Ovary (tissue), 3 donors: ENCODE results near the gene FAM114A2.

Experiments
- EP300 ChIP-seq: sonication (generic); formaldehyde crosslinking; IDR thresholded peaks from one replicate; pipeline ENCODE4 v1.6.1; 2017; ENCODE audit warnings: antibody characterized with exemption
- POLR2A ChIP-seq: fragments of 450-650 bp; IDR thresholded peaks from one replicate; pipeline ENCODE4 v1.6.1; 2017; ENCODE audit warnings: antibody characterized with exemption, mild to moderate bottlenecking, moderate library complexity
- TF ChIP-seq, protein P1 (sequence below), 3 donors: fragments of 450-650 bp in 2 of 3; fragments of 200-600 bp in 1 of 3; IDR thresholded peaks; one replicate each; pipeline versions ENCODE4 v1.5.1 to v1.8.0; 2016 to 2022; ENCODE audit warnings: antibody characterized with exemption in 3 of 3, mild to moderate bottlenecking in 1 of 3
- donor health status: DM: no; HTN: no; CAD: no.

DNA sequence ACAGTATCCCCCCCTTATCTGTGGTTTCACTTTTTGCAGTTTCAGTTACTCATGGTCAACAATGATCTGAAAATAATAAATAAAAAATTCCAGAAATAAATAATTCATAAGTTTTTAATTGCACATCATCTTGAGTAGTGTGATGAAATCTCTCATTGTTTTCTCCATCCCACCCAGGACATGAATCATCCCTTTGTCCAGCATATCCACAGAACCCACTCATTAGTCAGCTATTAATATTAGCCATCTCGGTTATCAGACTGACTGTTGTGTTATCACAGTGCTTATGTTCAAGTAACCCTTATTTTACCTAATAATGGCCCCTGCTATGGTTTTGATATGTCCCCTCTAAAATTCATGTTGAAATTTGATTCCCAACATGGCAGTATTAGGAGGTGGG, 40.7 kb downstream of the FAM114A2 start:
- no peak for TF ChIP-seq POLR2A
- TF ChIP-seq, protein P1, sequence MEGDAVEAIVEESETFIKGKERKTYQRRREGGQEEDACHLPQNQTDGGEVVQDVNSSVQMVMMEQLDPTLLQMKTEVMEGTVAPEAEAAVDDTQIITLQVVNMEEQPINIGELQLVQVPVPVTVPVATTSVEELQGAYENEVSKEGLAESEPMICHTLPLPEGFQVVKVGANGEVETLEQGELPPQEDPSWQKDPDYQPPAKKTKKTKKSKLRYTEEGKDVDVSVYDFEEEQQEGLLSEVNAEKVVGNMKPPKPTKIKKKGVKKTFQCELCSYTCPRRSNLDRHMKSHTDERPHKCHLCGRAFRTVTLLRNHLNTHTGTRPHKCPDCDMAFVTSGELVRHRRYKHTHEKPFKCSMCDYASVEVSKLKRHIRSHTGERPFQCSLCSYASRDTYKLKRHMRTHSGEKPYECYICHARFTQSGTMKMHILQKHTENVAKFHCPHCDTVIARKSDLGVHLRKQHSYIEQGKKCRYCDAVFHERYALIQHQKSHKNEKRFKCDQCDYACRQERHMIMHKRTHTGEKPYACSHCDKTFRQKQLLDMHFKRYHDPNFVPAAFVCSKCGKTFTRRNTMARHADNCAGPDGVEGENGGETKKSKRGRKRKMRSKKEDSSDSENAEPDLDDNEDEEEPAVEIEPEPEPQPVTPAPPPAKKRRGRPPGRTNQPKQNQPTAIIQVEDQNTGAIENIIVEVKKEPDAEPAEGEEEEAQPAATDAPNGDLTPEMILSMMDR (IDR thresholded peaks at IDR 0.05) = no peak
- no peak for TF ChIP-seq EP300
